Measurements from ENCODE around the gene RAB40C.

RAB40C gene

DNA sequence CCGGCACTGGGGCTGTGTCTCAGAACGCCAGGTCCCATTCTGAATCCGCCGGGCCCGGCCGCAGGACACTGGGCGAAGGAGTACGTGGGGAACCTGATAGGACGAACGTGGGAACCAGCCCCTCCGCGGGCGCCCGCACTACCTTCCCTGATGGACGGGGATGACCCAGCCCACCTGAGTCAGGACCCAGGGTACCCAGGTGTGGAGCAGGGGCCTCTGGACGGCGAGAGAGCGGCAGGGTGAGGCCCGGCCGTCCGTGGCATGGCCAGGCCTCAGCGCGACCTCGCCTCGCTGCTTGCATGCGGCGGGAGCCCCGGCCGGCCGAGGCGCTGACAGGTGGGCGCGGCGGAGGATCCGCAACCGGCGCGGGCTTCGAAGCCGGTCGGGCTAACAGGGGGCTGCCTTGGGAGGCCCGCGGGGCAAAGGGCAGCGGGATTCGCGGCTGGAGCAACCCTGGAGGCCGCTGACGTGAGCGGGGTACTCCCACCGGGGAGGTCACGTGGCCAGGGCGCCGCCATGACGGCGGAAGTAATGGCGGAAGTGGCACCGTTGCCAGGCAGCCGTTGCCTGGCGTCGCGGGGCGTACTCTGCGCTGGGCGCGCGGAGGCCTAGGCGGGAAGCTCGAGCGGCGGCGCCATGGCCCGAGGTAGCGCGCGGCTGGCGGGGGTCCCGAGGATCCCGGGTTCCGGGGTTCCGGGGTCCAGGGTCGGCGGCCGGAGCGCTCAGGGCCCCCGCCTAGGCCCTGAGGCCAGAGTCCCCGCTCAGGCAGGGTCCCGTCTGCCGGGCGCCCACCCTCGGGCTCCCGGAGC lies 59.1 kb downstream of the RAB40C start, which contains the start of gene WDR90:
Gene WDR90, plus strand, starts transcription at position 585 of the 809 bp plus-strand sequence. Its CDS starts 52 bp downstream, at position 637.
- DNase-seq = peak; percentile 93 to 97

DNA sequence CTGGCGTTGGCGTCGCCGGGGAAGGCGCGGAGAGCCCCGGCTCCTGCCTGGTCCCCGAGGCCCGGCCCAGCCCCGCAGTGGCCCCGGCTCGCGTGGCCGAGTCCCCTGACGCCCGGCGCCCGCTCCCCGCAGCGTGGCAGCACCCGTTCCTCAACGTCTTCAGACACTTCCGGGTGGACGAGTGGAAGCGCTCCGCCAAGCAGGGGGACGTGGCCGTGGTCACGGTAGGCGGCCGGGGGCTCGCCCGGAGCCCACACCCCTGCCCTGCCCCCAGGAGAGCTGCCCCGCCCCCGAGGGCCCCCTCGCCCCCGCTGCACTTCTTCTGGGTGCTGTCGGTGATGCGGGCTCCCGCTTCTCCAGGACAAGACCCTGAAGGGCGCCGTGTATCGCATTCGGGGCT lies 59.8 kb downstream of the RAB40C start:
- DNase-seq = peak in 1 of 2 donors; percentile 16

- DNase-seq = no peak
Observed at GRCh38 chr16:651844-652243, 62.0 kb downstream of the RAB40C start.

DNA sequence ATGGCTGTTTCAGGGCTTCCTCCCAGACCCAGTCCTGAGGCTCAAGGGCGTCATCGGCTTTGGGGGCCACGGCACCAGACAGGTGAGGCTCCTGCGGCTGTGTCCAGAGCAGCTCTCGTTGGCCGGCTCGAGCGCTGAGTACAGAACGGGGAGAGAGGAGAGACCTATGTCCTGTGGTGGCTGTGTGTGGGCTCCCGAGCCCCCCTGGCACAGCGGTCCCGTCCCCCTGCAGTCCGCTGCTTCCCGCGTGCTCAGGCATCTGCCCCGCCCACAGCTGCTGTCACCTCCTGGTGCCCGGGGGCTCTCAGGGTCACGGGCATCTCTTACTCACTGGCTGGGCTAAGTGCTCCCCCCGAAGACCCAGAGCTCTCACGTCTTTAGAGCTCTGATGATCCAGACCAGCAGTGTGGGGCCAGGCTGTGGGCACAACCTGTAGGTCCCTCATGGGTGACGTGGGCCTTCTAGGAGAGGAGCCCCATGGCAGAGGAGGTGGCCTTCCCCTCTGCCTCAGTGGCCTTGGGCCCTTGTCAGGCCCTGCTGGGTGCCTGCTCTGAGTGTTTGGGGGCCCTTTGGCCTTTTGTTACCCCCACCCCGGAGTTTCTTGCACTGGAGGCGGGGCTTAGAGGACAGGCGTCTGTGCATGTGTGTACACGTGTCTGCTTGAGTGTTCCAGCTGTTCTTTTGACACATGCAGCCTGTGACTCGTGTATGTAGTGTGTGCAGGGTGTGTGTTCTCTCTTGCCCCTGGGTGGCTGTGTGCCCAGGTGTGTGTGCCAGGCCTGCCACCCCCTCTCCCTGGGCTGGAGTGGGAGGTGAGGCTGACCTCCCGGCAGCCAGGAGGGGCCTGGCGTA lies 62.8 kb downstream of the RAB40C start:
- no peak for DNase-seq

DNA sequence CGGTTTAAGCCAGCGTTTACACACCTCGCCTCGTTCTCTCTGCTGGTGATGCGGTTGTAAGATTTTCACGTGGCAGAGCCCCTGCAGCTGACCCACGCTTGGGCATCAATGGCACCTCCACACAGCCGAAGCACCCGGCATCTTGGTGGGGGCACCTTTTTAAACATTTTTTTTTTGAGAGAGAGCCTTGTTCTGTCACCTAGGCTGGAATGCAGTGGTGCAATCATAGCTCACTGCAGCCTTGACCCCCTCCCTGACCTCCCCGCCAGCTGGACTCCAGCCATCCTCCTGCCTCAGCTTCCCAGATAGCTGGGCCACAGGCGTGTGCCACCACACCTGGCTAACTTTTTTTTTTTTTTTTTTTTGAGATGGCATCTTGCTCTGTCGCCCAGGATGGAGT lies 64.2 kb downstream of the RAB40C start:
- DNase-seq = no peak

GRCh38 chr16:657487-657886 lies 67.6 kb downstream of the RAB40C start:
- no peak for DNase-seq

DNA sequence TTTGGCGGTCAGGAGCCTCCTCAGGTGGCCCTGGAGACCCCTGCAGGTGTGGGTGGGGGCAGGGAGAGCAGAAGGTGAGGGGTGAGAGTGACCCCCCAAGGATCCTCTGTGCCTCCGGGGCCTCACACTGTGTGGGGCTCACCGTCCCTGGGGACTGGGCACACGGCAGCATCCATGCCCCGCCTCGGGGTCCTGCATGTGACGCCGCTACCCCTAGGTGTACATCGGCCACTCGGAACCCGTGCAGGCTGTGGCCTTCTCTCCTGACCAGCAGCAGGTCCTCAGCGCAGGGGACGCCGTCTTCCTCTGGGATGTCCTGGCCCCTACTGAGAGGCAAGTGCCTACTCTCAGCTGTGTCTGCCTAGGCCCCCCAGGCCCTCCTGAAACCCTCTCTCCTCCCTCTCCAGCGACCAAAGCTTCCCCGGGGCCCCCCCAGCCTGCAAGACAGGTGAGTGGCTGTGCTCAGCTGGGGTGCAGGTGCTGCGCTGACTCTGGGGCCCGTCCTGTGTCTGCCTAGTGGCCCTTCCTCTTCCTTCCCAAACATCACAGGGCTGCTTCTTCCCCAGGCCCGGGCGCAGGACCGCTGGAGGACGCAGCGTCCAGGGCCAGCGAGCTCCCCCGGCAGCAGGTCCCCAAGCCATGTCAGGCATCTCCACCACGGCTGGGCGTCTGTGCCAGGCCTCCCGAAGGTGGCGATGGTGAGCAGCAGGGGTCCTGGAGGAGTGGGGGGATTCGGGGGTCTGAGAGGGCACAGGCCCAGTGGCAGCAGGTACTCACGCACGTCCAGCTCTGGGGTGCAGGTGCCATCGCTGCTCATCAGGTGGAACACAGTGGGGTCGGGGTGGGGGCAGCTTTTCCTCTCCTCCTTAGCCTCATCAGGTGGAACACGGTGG lies 69.1 kb downstream of the RAB40C start:
- DNase-seq = no peak

- no peak for DNase-seq
Observed at GRCh38 chr16:659618-660017, 69.8 kb downstream of the RAB40C start.

- no peak for DNase-seq
Observed at GRCh38 chr16:660132-660458, 70.2 kb downstream of the RAB40C start.

GRCh38 chr16:660459-661183 lies 70.8 kb downstream of the RAB40C start:
- peak; percentile 89 to 94 for DNase-seq

DNA sequence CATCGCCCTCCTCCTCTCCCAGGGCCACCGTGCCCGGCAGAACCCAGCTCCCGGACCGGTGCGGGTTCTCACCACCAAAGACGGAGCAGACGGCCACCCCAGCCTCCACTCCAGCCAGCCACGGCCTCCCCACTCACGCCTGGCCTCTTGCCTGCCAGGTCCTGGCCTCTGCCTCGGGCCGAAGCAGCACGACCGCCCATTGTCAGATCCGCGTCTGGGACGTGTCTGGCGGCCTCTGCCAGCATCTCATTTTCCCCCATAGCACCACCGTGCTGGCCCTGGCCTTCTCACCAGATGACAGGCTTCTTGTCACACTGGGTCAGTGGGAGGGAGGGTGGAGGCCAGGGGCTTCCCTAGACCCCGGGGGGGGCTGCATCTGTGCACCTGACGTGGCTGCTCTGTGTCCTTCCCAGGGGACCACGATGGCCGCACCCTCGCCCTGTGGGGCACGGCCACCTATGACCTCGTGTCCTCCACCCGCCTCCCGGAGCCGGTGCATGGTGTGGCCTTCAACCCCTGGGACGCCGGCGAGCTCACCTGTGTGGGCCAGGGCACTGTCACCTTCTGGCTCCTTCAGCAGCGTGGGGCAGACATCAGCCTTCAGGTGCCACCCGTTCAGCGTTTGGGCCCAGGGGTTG lies 71.4 kb downstream of the RAB40C start:
- no peak for DNase-seq

DNA sequence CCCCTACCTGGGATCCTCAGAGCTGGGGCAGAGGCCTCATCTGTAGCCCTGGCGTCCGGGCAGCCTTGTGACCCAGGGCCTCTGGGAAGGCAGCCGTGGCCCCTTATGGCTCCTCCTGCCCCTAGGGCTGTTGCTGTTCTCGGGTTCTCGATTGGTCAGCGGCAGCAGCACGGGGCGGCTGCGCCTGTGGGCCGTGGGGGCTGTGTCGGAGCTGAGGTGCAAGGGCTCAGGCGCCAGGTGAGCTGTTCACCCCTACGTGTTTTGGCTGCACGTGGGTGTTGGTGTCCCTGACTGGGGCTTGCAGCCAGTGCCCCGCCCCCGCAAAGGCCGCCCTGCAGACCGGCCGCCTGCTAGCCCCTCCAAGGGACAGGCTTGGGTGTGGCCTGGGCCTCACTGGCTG lies 72.2 kb downstream of the RAB40C start:
- DNase-seq = no peak

DNA sequence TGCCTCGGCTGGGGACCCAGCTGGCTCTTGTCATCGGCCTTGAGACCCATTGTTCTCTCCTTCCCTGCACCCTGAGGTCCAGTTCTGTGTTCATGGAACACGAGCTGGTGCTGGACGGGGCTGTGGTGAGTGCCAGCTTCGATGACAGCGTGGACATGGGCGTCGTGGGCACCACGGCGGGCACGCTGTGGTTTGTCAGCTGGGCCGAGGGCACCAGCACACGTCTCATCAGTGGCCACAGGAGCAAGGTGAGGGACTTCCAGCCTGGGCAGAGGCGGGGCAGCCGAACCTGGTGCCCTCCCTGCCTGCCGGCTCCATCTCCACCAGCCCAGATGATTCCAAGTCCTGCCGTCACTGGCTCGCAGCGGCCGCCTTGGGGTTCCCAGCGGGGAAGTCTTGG lies 72.7 kb downstream of the RAB40C start:
- no peak for DNase-seq

DNA sequence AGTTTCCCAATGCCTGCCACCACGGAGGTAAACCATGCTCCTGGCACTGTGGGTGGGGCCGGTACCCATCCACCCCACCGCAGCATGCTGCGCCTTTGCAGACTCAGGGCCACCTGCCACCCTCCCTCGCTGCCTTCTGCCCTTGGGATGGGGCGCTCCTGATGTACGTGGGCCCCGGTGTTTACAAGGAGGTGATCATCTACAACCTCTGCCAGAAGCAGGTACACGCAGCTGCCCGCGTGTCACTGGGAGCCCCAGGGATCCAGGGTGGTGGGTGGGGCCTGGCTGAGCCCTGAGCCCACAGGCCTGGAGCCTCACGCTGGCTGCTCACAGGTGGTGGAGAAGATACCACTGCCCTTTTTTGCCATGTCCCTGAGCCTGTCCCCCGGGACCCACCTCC lies 76.7 kb downstream of the RAB40C start:
- DNase-seq = no peak

GRCh38 chr16:667113-667779 lies 77.4 kb downstream of the RAB40C start:
- no peak for DNase-seq

DNA sequence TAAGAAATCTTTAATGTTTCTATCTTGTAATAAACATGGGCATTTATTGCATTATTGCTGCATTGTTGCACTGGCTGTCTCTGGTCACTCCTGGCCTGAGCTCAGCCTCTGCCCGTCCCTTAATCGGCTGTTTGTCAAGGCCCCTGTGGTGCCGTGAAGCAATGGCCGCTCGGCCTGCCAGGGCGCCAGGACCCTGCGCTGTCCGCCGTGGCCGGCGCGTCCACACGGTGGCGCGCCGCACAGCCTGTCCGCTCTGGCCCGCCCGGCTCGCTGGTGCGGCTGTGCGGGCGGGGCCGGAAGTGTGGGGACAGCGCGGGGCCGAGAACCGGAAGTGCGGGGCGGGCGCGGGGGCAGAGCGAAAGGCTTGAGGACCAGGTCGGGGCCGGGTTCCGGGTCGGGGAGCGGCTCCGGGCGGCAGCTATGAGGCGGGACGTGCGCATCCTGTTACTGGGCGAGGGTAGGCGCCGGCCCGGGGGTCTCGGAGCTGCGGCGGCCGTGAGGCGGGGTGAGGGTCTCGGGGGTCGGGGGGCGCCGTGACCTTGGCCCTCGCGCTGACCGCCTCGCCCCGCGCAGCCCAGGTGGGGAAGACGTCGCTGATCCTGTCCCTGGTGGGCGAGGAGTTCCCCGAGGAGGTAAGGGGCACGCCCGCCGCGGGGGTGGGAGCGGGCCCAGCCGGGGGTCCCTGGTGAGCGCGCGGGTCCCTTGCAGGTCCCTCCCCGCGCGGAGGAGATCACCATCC lies 78.1 kb downstream of the RAB40C start, which contains the start of gene RHOT2:
Gene RHOT2, plus strand, starts transcription at position 353 of the 739 bp plus-strand sequence. Its CDS starts 68 bp downstream, at position 421.
- DNase-seq = peak; percentile 94 to 96

DNA sequence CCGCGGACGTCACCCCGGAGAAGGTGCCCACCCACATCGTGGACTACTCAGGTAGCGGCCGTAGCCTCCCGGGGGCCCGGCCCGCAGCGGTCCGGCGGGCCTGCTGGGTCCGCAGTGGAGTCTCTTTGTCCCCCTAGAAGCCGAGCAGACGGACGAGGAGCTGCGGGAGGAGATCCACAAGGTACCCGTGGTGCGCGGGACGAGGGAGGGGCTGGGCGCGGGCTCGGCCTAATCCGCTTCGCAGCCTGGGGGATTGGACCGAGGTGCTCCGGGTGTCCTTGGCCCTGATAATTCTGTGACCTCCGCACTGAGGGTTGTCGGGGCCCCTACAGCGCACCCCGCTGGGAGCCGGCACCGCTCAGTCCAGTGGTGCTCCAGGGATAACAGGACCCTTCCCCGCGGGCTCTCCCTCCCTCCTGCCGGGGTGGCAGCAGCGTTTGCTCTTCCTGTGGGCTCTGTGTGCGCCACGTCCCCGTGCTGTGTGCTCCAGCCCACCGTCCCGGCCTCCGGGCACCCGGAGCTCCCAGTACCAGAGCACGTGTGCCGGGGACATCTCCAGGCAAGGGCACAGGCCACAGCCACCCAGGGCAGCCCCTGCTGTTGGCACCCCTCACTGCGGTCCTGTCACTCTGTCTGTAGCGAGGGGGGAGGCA lies 78.8 kb downstream of the RAB40C start:
- DNase-seq = no peak

DNA sequence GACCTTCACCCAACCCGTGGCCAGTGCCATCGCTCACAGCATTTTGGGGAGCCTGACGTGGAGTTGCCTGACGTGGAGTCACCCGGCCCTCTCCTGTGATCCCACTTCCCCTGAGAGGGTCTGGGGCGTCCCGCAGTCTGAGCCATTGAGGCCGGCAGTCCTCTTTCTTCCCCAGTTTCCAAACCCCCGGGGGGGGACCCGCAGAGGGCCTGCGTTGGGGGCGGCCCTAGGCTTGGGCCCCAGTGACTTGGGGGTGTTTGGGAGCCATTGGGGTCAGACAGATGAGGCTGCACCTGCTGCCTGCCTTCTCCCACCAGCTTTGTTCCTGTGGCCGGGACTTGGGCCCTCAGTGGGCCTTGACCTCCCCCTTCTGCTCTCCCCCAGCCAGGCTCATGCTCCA lies 79.8 kb downstream of the RAB40C start:
- no peak for DNase-seq

All from inflammatory macrophage (primary cell).